ENCODE results near the gene TTC6.

The TTC6 gene

DNA sequence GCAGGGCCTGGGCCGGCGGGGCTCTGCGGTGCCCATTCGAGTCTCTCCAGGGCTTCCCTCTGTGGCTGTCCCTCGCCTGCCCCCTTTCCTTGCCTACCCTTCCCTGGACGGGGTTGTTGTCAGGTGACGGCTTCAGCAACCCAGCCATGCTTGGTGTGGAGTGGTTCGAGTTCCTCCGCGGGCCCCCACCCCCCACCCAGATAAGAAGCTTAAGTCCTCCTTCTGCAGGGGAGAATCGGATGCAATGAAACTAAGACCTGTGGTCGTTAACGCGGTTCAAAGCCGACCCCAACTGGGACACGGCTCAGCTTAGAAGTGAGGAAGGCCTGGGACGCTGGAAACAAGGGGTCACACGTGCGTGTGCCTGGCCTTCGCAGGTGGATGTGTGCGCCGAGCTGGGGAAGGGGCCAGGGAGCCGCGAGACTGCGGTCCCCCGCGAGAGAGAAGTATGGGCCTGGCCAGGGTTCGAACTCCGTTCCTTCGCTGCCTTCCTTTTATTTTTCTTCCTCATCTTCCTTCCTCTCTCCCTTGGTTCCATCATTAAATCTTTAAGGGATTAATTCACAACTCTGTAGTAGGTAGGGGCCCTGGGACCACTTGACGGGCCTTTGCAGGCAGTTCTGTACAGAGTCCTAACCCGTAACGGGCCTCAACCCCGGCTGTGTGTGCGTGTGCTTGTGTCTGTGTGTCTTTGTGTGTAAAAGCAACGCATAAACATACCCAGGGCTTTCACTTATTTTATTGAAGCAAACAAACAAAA is 3.5 kb downstream of the TTC6 start:
- no peak for DNase-seq

DNA sequence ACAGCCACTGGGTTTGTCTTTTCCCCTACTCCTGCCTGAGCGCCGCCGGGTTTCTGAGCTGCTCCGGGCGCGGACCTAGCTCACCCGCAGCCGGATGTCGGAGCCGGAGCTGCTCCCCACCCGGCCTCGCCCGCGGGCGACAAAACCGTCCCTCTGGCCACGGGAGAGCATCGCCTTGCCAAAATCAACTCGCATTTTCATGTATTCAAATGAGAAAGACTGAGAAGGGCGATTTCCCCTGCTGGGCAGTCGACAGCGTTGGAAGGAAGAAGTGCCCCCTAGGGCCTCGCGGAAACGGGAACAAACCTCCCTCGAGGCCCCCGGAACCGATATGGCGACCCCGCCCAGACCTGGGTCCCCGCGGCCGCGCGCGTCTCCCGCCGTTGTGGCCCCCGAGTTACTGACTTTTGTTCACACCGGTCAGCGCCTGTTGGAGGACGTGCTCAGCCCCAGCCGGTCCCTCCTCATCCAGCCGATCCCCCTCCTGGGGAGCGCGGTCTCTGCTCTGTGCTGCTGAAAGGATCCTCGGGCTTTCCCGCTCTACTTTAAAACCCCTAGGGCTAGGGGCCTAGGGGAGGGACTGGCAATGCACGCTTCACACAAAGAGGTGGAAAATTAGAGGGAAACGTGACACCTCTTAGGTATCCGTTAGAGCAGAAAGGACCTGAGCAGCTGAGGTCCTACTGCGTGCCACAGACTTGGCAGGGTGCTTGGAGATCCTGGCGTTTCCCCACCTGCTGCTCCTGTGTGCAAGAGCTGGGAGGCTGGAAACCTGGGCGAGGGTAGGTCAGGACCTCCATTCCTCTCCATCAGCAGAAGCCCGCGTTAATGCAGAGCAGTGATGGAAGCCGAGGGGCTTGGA is 4.3 kb downstream of the TTC6 start:
- DNase-seq: no peak

DNA sequence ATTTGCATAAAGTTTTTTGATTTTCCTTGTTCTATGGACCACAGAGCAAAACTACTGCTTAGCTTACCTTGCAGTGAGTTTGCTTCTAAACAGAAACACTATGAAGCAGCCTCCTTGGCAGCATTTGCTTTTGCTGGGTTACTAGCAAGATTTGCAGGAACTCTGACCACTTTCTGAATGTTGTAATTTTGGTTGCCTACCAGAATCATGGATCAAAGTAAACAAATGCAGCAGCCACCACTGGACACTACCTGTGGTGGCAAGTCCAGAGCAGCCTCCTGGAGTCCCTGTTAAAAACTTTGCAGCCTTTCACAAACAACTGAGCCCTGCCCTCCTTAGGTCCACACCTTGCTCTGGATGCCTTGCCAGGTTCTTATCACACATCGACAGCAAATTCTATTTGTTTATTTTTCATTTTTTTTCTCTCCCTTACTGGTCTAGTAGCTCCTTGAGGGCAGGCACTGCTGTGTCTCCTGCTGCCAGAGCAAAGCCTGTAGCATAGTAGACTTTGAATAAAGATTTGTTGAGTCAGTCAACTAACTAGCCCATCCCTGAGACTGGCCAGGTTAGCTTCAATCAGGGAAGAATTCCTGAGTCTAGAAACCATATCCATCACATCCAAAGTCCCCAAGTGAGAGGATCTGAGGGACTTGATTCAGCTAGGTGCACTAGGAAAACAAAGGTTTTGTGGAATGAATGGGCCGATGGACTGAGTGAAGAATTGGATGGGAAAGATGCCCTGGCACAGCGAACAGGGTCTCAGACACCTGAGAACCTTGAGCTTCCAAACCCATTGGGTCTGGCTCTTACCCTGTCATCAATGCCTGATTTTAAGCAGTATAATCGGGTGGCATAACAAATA is 5.7 kb downstream of the TTC6 start:
- no peak for DNase-seq

DNA sequence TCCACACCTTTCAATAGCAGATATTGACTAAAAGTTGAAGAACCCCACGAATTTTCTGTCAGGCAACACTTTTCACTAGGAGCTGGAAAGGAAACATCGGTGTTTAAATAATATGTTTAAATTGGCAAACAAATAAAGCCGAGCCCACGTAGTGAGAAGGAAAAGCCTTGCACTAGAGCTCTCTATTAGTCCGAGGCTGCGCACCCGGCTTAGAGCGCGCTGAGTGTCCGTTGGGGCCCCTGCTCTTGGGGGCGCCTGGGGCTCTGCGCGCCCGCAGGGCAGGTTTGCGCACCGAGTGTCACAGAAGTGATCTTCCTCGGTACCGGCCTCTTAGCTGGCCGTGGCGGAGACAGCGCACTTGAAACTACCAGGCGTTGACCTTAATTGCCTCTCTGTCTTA is 6.4 kb downstream of the TTC6 start:
- DNase-seq: no peak

DNA sequence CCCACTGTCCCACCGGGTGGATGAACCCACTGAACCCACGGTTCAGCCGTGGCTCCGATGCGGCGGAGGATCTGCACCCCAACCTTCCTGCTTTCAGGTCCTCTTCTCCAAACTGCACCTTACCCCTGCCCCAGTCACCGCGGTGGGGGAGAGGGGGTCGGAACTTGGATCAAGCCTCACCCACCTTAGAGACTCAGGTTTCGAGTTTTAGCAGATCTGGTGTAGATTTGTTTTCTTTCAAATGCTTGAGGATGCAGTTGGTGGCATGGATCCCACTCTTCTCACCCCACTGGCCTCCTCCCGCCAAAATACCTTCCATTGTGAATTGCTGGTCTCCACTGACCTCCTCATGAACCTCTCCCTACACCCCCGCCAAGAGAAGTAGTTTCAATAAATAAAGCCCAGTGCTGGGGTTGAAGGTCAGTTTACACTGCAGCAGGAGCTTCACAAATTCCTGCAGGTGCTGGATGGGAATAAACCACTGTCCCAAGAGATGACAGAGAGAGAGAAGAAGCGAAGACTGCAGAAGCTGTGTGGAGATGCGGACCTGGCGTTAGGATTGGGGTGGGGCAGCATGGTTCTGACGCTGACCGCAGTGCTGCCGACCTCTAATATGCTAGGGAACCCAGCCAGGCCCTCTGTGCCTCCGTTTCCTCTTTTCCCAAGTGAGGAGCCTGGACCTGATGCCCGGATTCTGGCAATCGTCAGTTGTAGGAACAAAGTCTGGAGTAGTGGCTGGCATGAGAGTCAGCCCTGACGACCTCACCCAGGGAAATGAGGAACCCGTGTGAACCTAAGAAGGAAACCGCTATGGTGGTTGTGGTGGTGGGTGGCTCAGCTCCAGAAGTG is 7.4 kb downstream of the TTC6 start:
- DNase-seq: no peak

DNA sequence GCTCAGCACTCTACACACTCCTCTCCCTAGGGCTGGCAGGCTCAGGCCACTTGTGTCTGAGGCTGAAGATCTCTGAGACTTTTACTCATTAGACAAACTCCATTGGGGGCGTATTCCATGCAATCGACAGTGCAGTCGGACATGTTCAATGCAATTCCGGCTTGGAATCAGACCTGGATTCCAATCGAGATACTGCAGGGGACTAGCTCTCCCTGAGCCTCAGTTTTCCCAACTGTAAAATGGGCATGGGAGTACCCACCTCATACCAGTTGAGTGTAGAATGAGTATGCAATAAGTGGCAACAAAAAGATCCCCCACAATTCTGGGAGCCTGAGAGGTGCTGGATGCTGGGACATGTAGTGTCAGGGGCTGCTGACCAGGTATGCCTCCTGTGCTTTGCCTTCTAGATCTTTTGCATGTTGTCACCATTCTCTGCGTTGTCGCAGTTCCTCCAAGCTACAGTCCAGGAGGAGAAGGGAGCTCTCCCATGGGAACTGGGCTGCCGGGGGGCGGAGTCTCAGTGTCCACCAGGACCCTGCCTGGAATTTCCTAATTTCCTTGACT is 8.3 kb downstream of the TTC6 start:
- DNase-seq: no peak

DNA sequence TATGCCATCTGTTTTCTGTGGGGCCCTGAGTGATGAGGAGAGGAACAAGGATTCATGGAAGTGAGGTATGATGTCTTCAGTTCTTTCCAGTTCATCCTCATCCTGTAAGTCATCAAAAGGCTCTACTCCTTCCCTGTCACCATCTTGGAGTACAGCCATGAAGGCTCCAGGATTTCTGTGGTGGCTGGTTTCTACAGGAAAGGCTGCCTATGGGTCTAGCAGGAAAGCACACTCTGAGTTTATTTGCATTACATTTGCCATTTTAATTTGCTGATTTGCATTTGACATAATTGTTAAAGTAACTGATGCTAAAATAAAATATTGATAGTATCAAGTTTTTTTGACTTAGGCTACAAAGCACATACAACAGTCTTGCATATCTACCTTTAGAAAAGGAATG is 11.2 kb downstream of the TTC6 start:
- no peak for DNase-seq

DNA sequence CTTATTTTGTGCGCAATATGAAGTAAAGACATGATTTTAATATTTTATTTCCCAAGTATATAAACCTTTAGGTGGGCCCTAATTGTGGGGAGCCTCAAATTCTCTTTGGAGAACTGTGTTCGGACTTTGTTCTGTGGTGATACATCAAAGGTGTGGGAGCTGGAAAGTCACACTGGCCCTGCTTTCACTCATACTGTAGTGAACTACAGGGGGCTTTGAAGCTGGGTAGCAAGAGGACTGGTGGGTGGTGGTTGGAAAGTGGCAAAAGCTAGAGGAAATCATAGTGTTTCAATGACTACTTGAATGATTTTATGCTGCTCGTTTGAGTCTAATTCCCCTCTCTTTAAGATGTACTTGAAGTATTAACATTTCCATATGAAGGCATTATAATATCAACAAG is 13.2 kb downstream of the TTC6 start:
- no peak for DNase-seq

DNA sequence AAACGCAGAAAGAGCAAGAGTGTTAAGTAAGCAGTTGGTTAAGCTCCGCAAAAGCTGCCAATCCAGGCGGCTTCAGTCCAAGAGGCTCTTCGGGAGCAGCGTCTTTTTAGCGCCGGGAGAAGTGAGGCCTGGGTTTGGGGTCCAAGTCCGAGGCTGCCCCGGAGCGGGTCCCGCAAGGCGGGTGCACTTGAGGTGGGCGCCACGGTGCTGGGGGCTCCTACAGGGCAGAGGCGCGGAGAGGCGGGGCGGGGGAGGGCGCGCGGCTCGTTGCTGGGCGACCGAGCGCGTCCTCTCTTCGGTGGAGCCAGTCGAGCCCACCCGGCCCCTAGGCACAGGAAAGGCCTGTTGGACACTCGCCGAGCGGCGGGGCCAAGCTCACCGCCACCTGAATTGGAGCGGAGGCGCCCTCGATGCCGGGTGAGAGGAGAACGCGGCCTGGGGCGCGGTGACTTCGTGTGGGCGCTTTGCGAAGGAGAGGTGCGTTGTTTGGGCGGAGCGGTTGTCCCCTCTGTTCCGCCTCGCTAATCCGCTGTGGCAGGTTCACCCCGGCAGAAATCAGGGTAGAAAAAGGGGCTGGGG is 15.6 kb downstream of the TTC6 start:
- no peak for DNase-seq

DNA sequence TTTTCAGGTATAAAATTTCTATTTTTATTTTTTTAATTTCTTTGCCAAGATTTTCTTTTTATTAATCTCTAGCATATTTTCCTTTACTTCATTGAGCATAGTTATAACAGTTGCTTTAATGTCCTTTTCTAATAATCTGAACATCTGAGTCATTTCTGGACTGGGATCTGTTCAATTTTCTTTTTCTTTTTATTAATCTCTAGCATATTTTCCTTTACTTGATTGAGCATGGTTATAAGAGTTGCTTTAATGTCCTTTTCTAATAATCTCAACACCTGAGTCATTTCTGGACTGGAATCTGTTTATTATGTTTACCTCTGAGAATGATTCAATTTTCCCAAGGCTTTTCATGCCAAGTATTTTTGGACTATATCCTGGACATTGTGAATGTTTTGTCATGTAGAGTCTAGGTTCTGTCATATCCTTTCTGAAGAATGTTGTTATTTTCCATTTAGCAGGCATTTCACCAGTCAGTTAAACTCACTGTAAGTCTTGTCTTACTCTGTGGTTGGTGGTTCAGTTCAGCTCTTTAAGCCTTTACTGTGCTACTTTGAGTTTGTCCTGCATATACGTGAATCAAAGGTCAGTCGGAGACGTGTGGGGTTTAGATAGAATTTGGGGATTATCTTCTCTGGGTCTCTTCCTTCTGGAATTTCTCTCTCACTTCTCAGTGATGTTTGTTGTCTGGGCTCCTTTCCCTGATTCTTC is 20.3 kb downstream of the TTC6 start:
- no peak for DNase-seq

DNA sequence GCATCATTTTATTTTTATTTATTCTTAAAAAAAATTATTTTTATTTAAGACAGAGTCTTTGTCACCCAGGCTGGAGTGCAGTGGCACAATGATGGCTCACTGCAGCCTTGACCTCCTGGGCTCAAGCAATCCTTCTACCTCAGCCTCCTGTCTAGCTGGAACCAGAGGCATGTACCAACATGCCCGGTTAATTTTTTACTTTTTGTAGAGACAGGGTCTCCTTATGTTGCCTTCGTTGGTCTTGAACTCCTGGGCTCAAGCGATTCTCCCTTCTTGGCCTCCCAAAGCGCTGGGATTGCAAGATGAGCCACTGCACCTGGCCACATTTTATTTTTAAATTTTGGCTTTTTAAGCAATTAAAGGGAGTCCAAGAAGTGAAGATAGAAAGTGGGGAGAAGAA is 21.4 kb downstream of the TTC6 start:
- no peak for DNase-seq

DNA sequence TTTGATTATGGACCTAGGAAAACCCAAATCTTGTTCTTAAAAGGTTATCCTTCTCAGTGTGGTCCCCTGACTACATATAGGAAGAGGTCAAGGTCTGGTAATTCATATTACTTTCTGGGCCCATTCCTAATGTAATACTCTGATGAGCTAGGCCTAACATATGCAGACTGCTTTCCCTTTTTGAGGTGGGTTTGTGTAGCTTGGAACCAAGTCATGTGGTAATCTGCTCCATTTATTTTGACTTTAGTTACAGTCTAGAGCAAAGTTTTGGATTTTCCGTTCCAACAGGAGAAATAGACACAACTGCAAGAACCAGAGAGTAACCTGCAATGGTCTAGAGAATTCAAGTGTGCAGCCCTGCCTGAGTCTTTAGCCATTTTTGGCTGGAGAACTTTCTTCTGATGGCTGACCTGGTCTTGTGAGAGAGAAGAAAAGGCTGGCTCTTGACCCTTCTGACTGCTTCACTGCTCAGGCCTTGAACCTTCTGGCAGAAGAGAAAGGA is 22.5 kb downstream of the TTC6 start:
- no peak for DNase-seq

DNA sequence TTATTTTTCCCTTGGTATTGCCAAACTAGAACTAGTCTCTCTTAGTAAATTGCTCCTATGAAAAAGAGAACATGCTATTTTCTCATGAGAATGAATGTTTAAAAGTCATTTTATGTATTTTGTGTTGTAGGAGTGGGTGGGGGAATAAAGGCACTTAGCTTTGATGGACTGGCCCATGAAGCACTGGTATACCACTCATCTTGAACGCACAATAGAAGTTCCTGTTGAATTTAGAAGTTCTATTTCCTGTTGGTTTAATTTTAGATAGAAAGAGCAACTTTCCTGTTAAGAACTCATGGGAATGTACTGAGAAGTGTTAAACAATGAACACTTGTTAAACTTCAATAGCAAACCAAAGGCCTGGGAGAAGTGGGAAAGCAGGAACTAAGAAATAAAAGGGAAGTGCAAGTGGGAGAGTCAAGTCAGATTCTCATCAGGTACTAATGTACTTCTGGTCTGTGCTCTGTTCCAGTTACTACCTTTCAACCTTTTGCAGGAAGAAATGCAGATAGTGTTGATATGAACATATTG is 23.1 kb downstream of the TTC6 start:
- DNase-seq: no peak

DNA sequence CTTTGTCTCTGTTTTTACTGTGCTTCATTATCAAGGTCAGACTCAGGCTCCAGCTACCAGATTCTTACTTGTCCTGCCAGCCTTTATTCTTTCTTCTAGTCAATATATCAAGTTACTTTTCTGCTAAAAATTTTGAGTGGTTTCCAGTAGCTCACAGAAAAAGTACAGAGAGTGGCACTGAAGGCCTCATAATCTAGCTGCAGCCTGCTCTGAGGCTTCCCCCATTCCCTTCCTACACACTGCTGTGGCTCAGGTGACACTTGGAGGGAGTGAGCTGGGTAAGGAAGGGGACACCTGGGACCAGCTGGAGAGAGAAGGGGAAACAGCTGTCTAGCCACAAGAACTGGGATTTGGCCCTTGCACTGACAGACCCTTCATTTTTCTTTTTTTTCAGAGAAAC is 25.4 kb downstream of the TTC6 start:
- no peak for DNase-seq

DNA sequence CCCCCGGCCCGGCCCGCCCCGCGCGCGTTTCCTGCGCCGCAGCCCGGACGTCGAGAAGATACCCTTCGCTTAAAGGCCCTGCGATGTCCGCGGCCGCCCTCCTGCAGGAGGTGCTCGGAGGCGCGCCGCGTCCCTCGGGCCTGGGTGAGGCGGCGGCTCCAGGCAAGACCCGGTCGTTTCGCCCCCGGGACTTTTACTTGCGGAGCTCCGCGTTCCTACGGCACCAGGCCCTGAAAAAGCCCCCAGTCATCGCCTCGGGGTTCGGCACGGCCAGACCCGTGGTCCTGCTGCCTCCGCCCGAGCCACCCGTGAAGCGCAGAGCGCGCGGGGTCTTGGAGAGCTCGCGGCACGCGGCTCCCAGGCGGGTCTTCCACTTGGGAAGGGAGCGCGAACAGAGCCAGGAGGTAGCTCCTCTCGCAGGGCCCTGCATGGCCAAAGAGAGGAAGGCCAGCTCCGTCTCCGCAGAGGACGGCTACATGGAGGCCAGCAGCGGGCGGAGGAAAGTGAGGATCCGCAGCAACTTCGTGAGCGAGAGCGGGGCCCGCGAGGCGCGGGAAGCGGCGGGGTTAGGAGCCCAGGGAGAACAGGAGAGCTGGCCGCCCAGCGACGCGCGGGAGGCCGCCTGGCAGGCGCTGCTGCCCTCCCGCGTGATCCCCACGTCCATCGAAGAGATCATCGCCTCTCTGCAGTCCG is 26.9 kb downstream of the TTC6 start:
- no peak for DNase-seq

DNA sequence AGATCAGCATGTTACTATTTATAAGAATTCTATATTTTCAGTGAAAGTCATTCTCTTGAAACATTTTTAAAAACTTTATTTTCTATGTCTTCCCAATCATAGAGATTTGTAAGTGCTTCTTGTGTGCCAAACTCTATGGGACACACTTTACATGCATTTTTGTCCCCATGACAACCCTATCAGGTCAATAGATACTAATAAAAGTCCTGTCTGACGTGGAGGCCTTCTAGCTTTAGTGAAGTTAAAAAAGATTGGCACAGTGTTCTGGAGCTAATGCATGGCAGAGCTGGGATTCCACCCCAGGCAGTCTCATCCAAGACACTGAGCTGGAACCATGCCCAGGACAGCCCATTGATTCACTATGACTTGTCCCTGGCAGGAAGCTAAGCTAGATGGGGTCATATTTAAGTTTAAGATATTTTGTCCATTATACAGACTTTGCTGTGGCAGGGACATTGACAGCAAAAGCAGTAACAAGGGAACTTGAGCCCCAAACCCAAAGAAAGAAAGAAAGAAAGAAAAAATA is 28.1 kb downstream of the TTC6 start:
- DNase-seq: no peak

DNA sequence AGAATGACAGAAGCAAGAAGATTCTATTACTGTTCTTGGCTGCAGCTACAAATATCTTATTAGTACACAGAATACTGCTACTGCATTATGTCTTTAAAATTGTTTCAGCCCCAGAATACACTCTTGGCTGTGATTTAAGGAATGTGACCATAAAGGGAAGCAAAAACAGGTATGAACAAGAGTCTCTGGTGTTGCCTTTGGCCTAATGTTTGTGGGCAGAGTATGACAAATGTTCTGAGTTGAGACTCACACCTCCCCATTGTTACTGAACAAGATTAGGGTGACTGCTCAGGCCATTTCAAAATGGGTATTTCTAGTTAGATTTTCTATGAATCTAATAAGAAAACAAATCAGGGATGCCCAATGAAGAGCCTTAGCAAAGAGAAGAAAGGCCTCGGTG is 28.5 kb downstream of the TTC6 start:
- DNase-seq: no peak

DNA sequence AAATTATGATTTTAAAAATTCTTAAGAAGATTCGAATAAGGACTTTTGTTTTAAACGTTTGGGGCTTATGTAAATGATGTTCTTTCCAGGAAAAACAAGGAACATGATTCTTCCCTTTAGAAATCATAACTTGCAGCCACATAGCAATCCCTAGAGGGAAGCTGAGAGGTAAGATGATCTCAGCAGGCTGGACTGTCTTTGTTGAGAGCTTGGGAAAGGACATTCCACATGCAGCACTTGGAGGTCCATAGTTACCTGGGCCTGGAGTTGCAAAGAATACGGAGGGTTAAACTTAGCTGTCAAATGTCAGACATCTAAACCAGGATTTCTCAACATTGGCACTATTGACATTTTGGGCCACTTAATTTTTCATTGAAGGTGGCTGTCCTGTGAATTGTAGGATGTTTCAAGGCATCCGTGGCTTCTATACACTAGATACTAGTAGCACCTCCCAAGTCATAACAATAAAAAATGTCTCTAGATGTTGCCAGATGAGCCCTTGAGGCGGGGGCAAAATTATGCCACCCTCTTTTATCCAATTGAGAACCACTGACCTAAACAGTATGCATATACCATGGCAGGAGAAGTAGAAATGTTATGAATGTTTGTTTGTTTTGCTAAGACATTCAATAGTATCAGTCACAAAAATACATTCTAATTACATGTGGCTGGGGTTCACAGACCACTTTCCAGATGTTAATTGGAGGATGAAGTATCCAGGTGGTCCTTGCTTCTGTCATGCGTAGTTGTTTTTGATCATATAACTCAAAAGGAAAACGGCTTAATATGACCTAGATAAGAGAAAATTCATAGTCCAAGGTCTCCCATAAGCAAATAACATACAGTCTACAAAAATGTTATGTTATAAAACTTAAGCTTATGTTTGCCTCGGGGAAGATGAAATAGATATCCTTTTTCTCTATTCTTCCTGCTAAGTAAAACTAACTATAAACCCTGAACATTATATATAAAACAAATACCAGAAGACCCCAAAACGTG is 30.5 kb downstream of the TTC6 start:
- no peak for DNase-seq
